ENCODE results near the gene CRYL1.

GRCh38 chr13:20397896-20398295 lies 127.8 kb downstream of the CRYL1 start:
- TF ChIP-seq, protein P1, sequence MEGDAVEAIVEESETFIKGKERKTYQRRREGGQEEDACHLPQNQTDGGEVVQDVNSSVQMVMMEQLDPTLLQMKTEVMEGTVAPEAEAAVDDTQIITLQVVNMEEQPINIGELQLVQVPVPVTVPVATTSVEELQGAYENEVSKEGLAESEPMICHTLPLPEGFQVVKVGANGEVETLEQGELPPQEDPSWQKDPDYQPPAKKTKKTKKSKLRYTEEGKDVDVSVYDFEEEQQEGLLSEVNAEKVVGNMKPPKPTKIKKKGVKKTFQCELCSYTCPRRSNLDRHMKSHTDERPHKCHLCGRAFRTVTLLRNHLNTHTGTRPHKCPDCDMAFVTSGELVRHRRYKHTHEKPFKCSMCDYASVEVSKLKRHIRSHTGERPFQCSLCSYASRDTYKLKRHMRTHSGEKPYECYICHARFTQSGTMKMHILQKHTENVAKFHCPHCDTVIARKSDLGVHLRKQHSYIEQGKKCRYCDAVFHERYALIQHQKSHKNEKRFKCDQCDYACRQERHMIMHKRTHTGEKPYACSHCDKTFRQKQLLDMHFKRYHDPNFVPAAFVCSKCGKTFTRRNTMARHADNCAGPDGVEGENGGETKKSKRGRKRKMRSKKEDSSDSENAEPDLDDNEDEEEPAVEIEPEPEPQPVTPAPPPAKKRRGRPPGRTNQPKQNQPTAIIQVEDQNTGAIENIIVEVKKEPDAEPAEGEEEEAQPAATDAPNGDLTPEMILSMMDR (IDR thresholded peaks at IDR 0.05): no peak
- no peak for TF ChIP-seq ZFX (IDR thresholded peaks at IDR 0.05; ENCODE audit: borderline replicate concordance)
